SK-N-SH (cell line): ENCODE data around the gene EIF5A. TPM values are rescaled to one million over a fixed set of nuclear protein-coding genes. Genes with fewer than 3 reads are reported as not detected.

ENCODE experiments used
- CTCF ChIA-PET: fragments of 300-600, 350-600 bp; formaldehyde crosslinking; extraction: SDS; loops from one replicate; lab custom pipeline; 2021; lab: Yijun Ruan, JAX
- POLR2A ChIA-PET: fragments of 350-600 bp; sonication (Branson Sonifier 250); formaldehyde crosslinking; extraction: SDS; loops from one replicate; lab custom pipeline; 2020; ENCODE audit warnings: antibody characterized with exemption, inconsistent platforms; lab: Yijun Ruan, JAX
- DNase-seq: peaks from one replicate; pipeline ENCODE4 v3.0.0; 2012
- H2AFZ ChIP-seq: fragments of 200-600 bp; sonication (generic); 2 replicates; pipeline ENCODE4 v1.8.1; 2016; ENCODE audit warnings: antibody characterized with exemption, mild to moderate bottlenecking, low read depth
- H3F3A ChIP-seq: fragments of 200-600 bp; sonication (generic); replicated peaks from 2 replicates; pipeline ENCODE3; 2016; ENCODE audit warnings: antibody characterized with exemption, mild to moderate bottlenecking; ENCODE audit not compliant: insufficient read depth
- H3K27ac ChIP-seq, 2 experiments: fragments of 200-500 bp in 1 of 2; fragments of 200-600 bp in 1 of 2; sonication (Bioruptor generic) in 1 of 2; sonication (generic), shearing (Covaris generic) in 1 of 2; 2 replicates each; pipeline versions ENCODE4 v1.5.1 to v1.6.1; 2014 to 2016; ENCODE audit warnings: low read depth in 2 of 2, inconsistent platforms in 1 of 2, low read length in 1 of 2, mild to moderate bottlenecking in 1 of 2, mixed read lengths in 1 of 2
- H3K27me3 ChIP-seq: fragments of 200-600 bp; sonication (generic), shearing (Covaris generic); 2 replicates; pipeline ENCODE4 v1.6.1; 2016; ENCODE audit warnings: mixed run types; ENCODE audit not compliant: insufficient read depth
- H3K36me3 ChIP-seq, 2 experiments: fragments of 200-500 bp in 1 of 2; fragments of 200-600 bp in 1 of 2; sonication (Bioruptor generic) in 1 of 2; sonication (generic) in 1 of 2; replicated peaks in 1 of 2; 2 replicates each; pipeline versions ENCODE3 to v1.5.1; 2014 to 2016; ENCODE audit warnings: low read length in 1 of 2, mild to moderate bottlenecking in 1 of 2; ENCODE audit not compliant: insufficient read depth in 2 of 2, control insufficient read depth in 1 of 2
- H3K4me1 ChIP-seq, 2 experiments: fragments of 200-500 bp in 1 of 2; fragments of 200-600 bp in 1 of 2; sonication (Bioruptor generic) in 1 of 2; sonication (generic), shearing (Covaris generic) in 1 of 2; 2 replicates each; pipeline versions ENCODE4 v1.5.1 to v1.6.1; 2014 to 2016; ENCODE audit warnings: low read depth in 1 of 2, low read length in 1 of 2, mixed run types in 1 of 2; ENCODE audit not compliant: insufficient read depth in 2 of 2, control insufficient read depth in 1 of 2
- H3K4me2 ChIP-seq: fragments of 200-600 bp; sonication (generic), shearing (Covaris generic); 2 replicates; pipeline ENCODE4 v1.6.1; 2017; ENCODE audit warnings: mixed run types
- H3K4me3 ChIP-seq, 2 experiments: fragments of 200-500 bp in 1 of 2; fragments of 200-600 bp in 1 of 2; sonication (Bioruptor generic) in 1 of 2; sonication (generic), shearing (Covaris generic) in 1 of 2; 2 replicates each; pipeline versions ENCODE4 v1.5.1 to v1.8.1; 2014 to 2016; ENCODE audit warnings: low read depth in 2 of 2, inconsistent platforms in 1 of 2, low read length in 1 of 2, mild to moderate bottlenecking in 1 of 2, mixed read lengths in 1 of 2, moderate library complexity in 1 of 2
- H3K79me2 ChIP-seq: fragments of 200-600 bp; sonication (generic); 2 replicates; pipeline ENCODE4 v1.8.1; 2017; ENCODE audit warnings: mild to moderate bottlenecking; ENCODE audit not compliant: insufficient read depth
- H3K9ac ChIP-seq: fragments of 200-600 bp; sonication (generic); 2 replicates; pipeline ENCODE4 v1.6.1; 2017; ENCODE audit warnings: mixed run types
- H3K9me2 ChIP-seq: fragments of 200-600 bp; sonication (generic); 2 replicates; pipeline ENCODE4 v1.6.1; 2017; ENCODE audit warnings: mixed run types
- H3K9me3 ChIP-seq: fragments of 200-600 bp; sonication (generic); 2 replicates; pipeline ENCODE4 v1.6.1; 2017; ENCODE audit warnings: mixed run types, mild to moderate bottlenecking, moderate library complexity
- H4K20me1 ChIP-seq: fragments of 200-600 bp; sonication (generic); 2 replicates; pipeline ENCODE4 v1.6.1; 2017; ENCODE audit warnings: mild to moderate bottlenecking, mixed run types; ENCODE audit not compliant: insufficient read depth
- EP300 ChIP-seq, 2 experiments: IDR thresholded peaks; 2 replicates each; pipeline versions ENCODE4 v1.4.0 to v1.6.1; 2012; ENCODE audit warnings: borderline replicate concordance in 1 of 2, low read depth in 1 of 2, low read length in 1 of 2
- EZH2phosphoT487 ChIP-seq: fragments of 200-600 bp; sonication (generic); IDR thresholded peaks from 2 replicates; pipeline ENCODE4 v1.6.1; 2017; ENCODE audit warnings: low read depth, mixed run types, mild to moderate bottlenecking, antibody characterized with exemption, moderate library complexity, borderline replicate concordance
- FOSL2 ChIP-seq: IDR thresholded peaks from 2 replicates; pipeline ENCODE4 v1.4.0; 2012; ENCODE audit warnings: low read depth, mild to moderate bottlenecking, moderate library complexity, borderline replicate concordance
- FOXJ3 ChIP-seq: sonication (generic); formaldehyde crosslinking; IDR thresholded peaks from 2 replicates; pipeline ENCODE4 v1.5.1; 2020; ENCODE audit warnings: mild to moderate bottlenecking, missing genetic modification reagents
- FOXM1 ChIP-seq: IDR thresholded peaks from 2 replicates; pipeline ENCODE4 v1.4.0; 2012; ENCODE audit warnings: low read depth, mild to moderate bottlenecking
- GABPA ChIP-seq: IDR thresholded peaks from 2 replicates; pipeline ENCODE4 v1.4.0; 2012; ENCODE audit warnings: low read depth, mild to moderate bottlenecking
- GATA2 ChIP-seq: sonication (generic); formaldehyde crosslinking; IDR thresholded peaks from 2 replicates; pipeline ENCODE4 v1.5.0; 2020; ENCODE audit warnings: mild to moderate bottlenecking, missing genetic modification reagents
- IRF3 ChIP-seq: fragments of 150-350 bp; IDR thresholded peaks from 2 replicates; pipeline ENCODE4 v1.6.1; 2016; ENCODE audit warnings: mild to moderate bottlenecking, low read depth, low read length
- MXI1 ChIP-seq: IDR thresholded peaks from 2 replicates; pipeline ENCODE4 v1.6.1; 2012; ENCODE audit warnings: mild to moderate bottlenecking, low read depth, low read length, improper control_type of control experiment
- NFIC ChIP-seq: IDR thresholded peaks from 2 replicates; pipeline ENCODE4 v1.4.0; 2012; ENCODE audit warnings: borderline replicate concordance
- POLR2AphosphoS5 ChIP-seq: IDR thresholded peaks from 2 replicates; pipeline ENCODE4 v1.6.1; 2012; ENCODE audit warnings: low read depth, low read length
- RAD21 ChIP-seq: IDR thresholded peaks from 2 replicates; pipeline ENCODE4 v1.6.1; 2012; ENCODE audit warnings: mild to moderate bottlenecking, low read length
- REST ChIP-seq: IDR thresholded peaks from 2 replicates; pipeline ENCODE4 v1.6.1; 2012; ENCODE audit warnings: mild to moderate bottlenecking, low read depth, low read length, moderate library complexity
- RXRA ChIP-seq: IDR thresholded peaks from 2 replicates; pipeline ENCODE4 v1.4.0; 2012; ENCODE audit warnings: low read depth, mild to moderate bottlenecking, borderline replicate concordance
- TEAD4 ChIP-seq: IDR thresholded peaks from 2 replicates; pipeline ENCODE4 v1.4.0; 2012; ENCODE audit warnings: mild to moderate bottlenecking, borderline replicate concordance; ENCODE audit not compliant: insufficient read depth
- ZBTB33 ChIP-seq: IDR thresholded peaks from 2 replicates; pipeline ENCODE4 v1.4.0; 2012; ENCODE audit warnings: low read depth, borderline replicate concordance
- whole genome bisulfite sequencing: methylation state at CpG from one replicate; pipeline ENCODE4 v1.1.6; 2017; ENCODE audit warnings: low lambda C conversion rate; 5-methylcytosine and 5-hydroxymethylcytosine counted together
- polyA plus RNA-seq, 3 experiments: library from polyadenylated mRNA; depleted of rRNA; stranded (reverse); fragments of >200 nt; gene quantifications; 2 replicates each; pipeline ENCODE4 v1.2.3, GENCODE V29; 2012
- TF ChIP-seq, protein P1 (sequence below): fragments of 150-350 bp; IDR thresholded peaks from 2 replicates; pipeline ENCODE4 v1.6.1; 2017; ENCODE audit warnings: antibody characterized with exemption, low read length, low read depth, borderline replicate concordance
- TF ChIP-seq, protein P2 (sequence below): IDR thresholded peaks from 2 replicates; pipeline ENCODE4 v1.4.0; 2012; ENCODE audit warnings: low read depth

EIF5A gene
- polyA plus RNA-seq, 1 of the 3 experiments (the other 2 are of a cell fraction): 971 TPM

DNA sequence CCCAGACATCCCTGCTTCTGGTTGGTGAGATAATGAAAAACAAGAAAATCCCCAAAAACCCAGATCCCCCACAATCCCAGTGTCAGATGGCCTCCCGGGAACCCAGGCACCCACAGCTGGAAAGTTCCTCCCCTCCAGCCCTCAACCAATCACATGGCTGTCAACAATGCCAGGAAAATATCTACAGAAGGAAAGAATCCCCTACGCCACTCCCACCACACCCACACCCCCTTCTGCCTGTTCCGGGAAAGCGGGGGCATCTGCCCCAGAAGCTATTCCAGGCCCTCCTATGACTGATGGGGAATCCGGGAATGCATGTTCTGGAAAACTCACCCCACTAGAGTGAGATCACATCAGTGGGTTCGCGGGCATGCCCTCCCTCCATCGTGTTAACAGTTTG lies 49.3 kb downstream of the EIF5A start:
- no peaks in the 10 kb centered on the region for H3F3A ChIP-seq
- no peak for TF ChIP-seq GATA2 (CRISPR knock-in tag)
- TF ChIP-seq ZBTB33: no peak
- no peak for TF ChIP-seq RAD21
- no peak for TF ChIP-seq FOXM1
- no peak for TF ChIP-seq EP300 (IDR thresholded peaks at IDR 0.05; ENCODE audit: borderline replicate concordance in 1 of 2, low read depth in 1 of 2, low read length in 1 of 2)
- TF ChIP-seq, protein P1, sequence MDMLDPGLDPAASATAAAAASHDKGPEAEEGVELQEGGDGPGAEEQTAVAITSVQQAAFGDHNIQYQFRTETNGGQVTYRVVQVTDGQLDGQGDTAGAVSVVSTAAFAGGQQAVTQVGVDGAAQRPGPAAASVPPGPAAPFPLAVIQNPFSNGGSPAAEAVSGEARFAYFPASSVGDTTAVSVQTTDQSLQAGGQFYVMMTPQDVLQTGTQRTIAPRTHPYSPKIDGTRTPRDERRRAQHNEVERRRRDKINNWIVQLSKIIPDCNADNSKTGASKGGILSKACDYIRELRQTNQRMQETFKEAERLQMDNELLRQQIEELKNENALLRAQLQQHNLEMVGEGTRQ: no peak
- no peak for TF ChIP-seq RXRA
- TF ChIP-seq REST: no peak
- TF ChIP-seq IRF3: no peak
- TF ChIP-seq, protein P2, sequence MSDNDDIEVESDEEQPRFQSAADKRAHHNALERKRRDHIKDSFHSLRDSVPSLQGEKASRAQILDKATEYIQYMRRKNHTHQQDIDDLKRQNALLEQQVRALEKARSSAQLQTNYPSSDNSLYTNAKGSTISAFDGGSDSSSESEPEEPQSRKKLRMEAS: no peak
- TF ChIP-seq FOXJ3 (CRISPR knock-in tag): no peak
- no peak for TF ChIP-seq POLR2AphosphoS5
- no peak for TF ChIP-seq TEAD4
- TF ChIP-seq MXI1: no peak
- TF ChIP-seq NFIC: no peak
- no peak for TF ChIP-seq EZH2phosphoT487
- no peak for TF ChIP-seq GABPA
- no peak for TF ChIP-seq FOSL2
- TF ChIP-seq, all 33 proteins: peak for 0
- Histone ChIP-seq H3K27ac (no peak overlapping the region), H3K4me3 (no peak overlapping the region), H3K36me3 (no peaks in the 10 kb centered on the region), H4K20me1 (no peaks in the 10 kb centered on the region), H3K9me2 (no peaks in the 10 kb centered on the region), H3K79me2 (peaks cover 27% of the 10 kb centered on the region), H3K4me1 (peaks cover 13 to 37% of the 10 kb centered on the region in 2 experiments; a peak in 2 of 4 replicates), H3K4me2 (no peak overlapping the region), H3K9me3 (no peaks in the 10 kb centered on the region), H3K9ac (no peak overlapping the region), H3K27me3 (no peaks in the 10 kb centered on the region), H2AFZ (no peak overlapping the region)
- DNase-seq: no peak
- ChIA-PET CTCF (interaction anchor here (0.6 to 5.2 kb wide), 43 partner anchors 8 to 331 kb away, joined by 3 to 52 read pairs (median 5); partner anchors contain the start of genes FGF11, NLGN2, PLSCR3 and SENP3), POLR2A (interaction anchor here (0.9 kb wide), 1 partner anchor 80 kb away, joined by 3 read pairs; no protein-coding TSS in a partner anchor)
- WGBS: 85% methylated on average over 8 of the region's 8 CpGs
